Spleen (tissue), 11 donors: ENCODE results near the gene CNDP2. TPM values are rescaled to one million over a fixed set of nuclear protein-coding genes. Genes with fewer than 3 reads are reported as not detected.

Source experiments
- DNase-seq: peaks from one replicate; pipeline ENCODE4 v3.0.0-alpha.2; 2020
- H3K27ac ChIP-seq, 8 donors: fragments of 200-600 bp; sonication (generic) in 7 of 8; 1 replicate in 4 of 8; 2 replicates in 4 of 8; pipeline versions ENCODE4 v1.5.0 to v1.8.0; 2016 to 2021; ENCODE audit warnings: inconsistent platforms in 4 of 8, mild to moderate bottlenecking in 4 of 8, moderate library complexity in 1 of 8
- H3K27me3 ChIP-seq, 7 donors: fragments of 200-600 bp; sonication (generic) in 6 of 7; replicated peaks in 1 of 7; 1 replicate in 4 of 7; 2 replicates in 3 of 7; pipeline versions ENCODE4 v1.5.0 to v1.8.0; 2016 to 2021; ENCODE audit warnings: inconsistent platforms in 3 of 7, mild to moderate bottlenecking in 1 of 7
- H3K36me3 ChIP-seq, 6 donors: fragments of 200-600 bp; sonication (generic) in 5 of 6; 1 replicate in 4 of 6; 2 replicates in 2 of 6; pipeline versions ENCODE4 v1.5.0 to v1.8.0; 2016 to 2021; ENCODE audit warnings: inconsistent platforms in 2 of 6
- H3K4me1 ChIP-seq, 6 donors: fragments of 200-600 bp; sonication (generic) in 5 of 6; 1 replicate in 3 of 6; 2 replicates in 3 of 6; pipeline versions ENCODE4 v1.5.0 to v1.8.0; 2016 to 2021; ENCODE audit warnings: inconsistent platforms in 3 of 6
- H3K4me3 ChIP-seq, 8 donors: fragments of 200-600 bp; sonication (generic) in 7 of 8; 1 replicate in 4 of 8; 2 replicates in 4 of 8; pipeline versions ENCODE4 v1.5.0 to v1.8.0; 2016 to 2021; ENCODE audit warnings: inconsistent platforms in 4 of 8, mild to moderate bottlenecking in 4 of 8, moderate library complexity in 2 of 8
- H3K9me3 ChIP-seq, 8 donors: fragments of 200-600 bp; sonication (generic) in 7 of 8; 1 replicate in 4 of 8; 2 replicates in 4 of 8; pipeline versions ENCODE4 v1.5.0 to v1.8.0; 2016 to 2021; ENCODE audit warnings: inconsistent platforms in 4 of 8
- POLR2A ChIP-seq, 3 donors: fragments of 450-650 bp; IDR thresholded peaks; one replicate each; pipeline ENCODE4 v1.5.1; 2017; ENCODE audit warnings: antibody characterized with exemption in 3 of 3, mild to moderate bottlenecking in 1 of 3
- POLR2AphosphoS5 ChIP-seq, 3 donors: sonication (generic); formaldehyde crosslinking; IDR thresholded peaks; one replicate each; pipeline ENCODE4 v1.5.1; 2017; ENCODE audit warnings: antibody characterized with exemption in 3 of 3
- WGBS, 5 donors: extraction: QIAGEN DNeasy Blood & Tissue Kit in 3 of 5; methylation state at CpG; one replicate each; pipeline versions ENCODE4 v1.1.5 to v1.1.7; 2013 to 2018; 5-methylcytosine and 5-hydroxymethylcytosine counted together
- intact Hi-C: fragments of 100-400 bp; cut with DNase I; formaldehyde crosslinking; loops from one replicate; pipeline ENCODE4 v1.15.0; 2023; ENCODE audit warnings: low total_unique reads
- polyA plus RNA-seq, 3 donors: library from polyadenylated mRNA; stranded (reverse); fragments of 200-250 nt; gene quantifications; one replicate each; pipeline ENCODE4 v1.2.1, GENCODE V29; 2013
- total RNA-seq, 7 donors: library from RNA; depleted of rRNA in 3 of 7; stranded (reverse); fragments of >200 nt in 3 of 7; fragmentation: NEBNext Ultra II Directional in 4 of 7; extraction: Animal tissue kit (Norgen Biotek cat#: 25700) in 4 of 7; gene quantifications; one replicate each; pipeline versions ENCODE4 v1.1.0 to v1.2.1, GENCODE V29; 2016 to 2021
- TF ChIP-seq, protein P1 (sequence below), 11 experiments: fragments of 200-600 bp in 7 of 11; fragments of 450-650 bp in 4 of 11; sonication (generic) in 4 of 11; IDR thresholded peaks in 8 of 11; conservative IDR thresholded peaks in 3 of 11; 1 replicate in 7 of 11; 2 replicates in 4 of 11; pipeline versions ENCODE4 v1.4.0 to v1.8.0; 2016 to 2021; ENCODE audit warnings: antibody characterized with exemption in 11 of 11, inconsistent platforms in 4 of 11, mild to moderate bottlenecking in 1 of 11
- donor health status: healthy with polysubstance abuse.
- donor health status: DM: no; HTN: no; CAD: no; lungs with moderate emphysema.
- donor health status: DM: no; HTN: no; CAD: no.
- donor health status: Bipolar disorder and iron deficiency.
- donor health status: healthy.
- donor health status: DM: no; HTN: no; CAD: no.
- donor health status: DM: yes; HTN: yes; CAD: no.

CNDP2 gene
- total and polyA plus RNA-seq, 10 donors = 102 to 310 (median 271) TPM

DNA sequence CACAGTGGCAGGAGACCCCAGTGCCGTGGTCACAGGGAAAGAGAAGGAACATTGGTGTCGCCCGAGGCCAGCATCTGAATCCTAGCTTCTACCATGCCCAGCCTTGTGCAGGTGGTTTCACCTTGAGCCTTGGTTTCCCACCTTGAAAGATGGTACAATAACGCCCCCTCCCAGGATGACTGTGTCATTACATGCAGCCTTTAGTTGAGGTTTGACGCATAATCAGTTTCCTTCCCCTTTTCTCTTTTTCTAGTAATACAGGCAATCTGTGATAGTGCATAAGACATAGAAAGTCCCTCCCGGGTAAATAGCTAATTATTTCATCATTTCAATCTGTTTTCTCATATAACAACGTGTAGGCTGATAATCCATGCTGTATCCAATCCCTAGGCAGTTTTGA, 71.7 kb downstream of the CNDP2 start:
- no peak for DNase-seq
- WGBS, 5 donors = 46 to 63% (median 50%) methylated on average over 7 of the region's 7 CpGs
- peaks cover 0 to 23% (median 8%) of the 10 kb centered on the region in 6 donors for H3K4me1 ChIP-seq
- TF ChIP-seq, protein P1, sequence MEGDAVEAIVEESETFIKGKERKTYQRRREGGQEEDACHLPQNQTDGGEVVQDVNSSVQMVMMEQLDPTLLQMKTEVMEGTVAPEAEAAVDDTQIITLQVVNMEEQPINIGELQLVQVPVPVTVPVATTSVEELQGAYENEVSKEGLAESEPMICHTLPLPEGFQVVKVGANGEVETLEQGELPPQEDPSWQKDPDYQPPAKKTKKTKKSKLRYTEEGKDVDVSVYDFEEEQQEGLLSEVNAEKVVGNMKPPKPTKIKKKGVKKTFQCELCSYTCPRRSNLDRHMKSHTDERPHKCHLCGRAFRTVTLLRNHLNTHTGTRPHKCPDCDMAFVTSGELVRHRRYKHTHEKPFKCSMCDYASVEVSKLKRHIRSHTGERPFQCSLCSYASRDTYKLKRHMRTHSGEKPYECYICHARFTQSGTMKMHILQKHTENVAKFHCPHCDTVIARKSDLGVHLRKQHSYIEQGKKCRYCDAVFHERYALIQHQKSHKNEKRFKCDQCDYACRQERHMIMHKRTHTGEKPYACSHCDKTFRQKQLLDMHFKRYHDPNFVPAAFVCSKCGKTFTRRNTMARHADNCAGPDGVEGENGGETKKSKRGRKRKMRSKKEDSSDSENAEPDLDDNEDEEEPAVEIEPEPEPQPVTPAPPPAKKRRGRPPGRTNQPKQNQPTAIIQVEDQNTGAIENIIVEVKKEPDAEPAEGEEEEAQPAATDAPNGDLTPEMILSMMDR (IDR thresholded peaks at IDR 0.05 in 8 of 11, conservative IDR thresholded peaks at IDR 0.05 in 3 of 11) = peak in 2 of 11 experiments; percentile 14 to 25
- no peak for TF ChIP-seq POLR2AphosphoS5 (IDR thresholded peaks at IDR 0.05)
- intact Hi-C loops = no loop called here
- no peak overlapping the region for H3K4me3 ChIP-seq
- H3K27me3 ChIP-seq = no peaks in the 10 kb centered on the region
- H3K36me3 ChIP-seq = no peaks in the 10 kb centered on the region
- H3K27ac ChIP-seq = no peak overlapping the region
- H3K9me3 ChIP-seq = peaks cover 0 to 14% (median 9%) of the 10 kb centered on the region in 8 donors

DNA sequence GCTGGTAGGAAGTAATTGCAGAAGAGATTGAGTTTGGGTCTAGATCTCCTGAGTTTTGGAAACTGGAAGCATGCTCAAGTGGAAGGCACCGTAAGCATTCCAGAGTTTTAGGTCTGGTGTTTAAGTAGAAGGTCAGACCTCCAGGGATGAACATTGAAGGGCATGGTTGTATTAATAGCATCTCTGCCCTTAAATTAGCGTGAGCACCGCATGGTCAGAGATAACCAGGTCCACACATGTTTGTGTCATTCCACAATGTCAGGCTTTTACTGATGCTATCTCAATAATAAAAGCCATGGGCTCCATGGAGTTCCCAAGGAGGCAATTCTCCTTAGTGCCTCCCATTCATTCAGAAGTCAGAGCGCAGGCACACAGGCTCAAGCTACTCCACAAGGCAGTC, 73.2 kb downstream of the CNDP2 start:
- intact Hi-C loops = no loop called here

GRCh38 chr18:74570266-74570665, 74.1 kb downstream of the CNDP2 start:
- DNase-seq = no peak

More for the DNA sequence above, 73.2 kb downstream of the CNDP2 start:
- TF ChIP-seq POLR2AphosphoS5 (IDR thresholded peaks at IDR 0.05) (no peak), POLR2A (IDR thresholded peaks at IDR 0.05) (no peak)
- TF ChIP-seq, protein P1 (IDR thresholded peaks at IDR 0.05 in 8 of 11, conservative IDR thresholded peaks at IDR 0.05 in 3 of 11) = no peak
- Histone ChIP-seq H3K27me3 (peaks cover 0 to 3% (median 0%) of the 10 kb centered on the region in 7 donors), H3K9me3 (peaks cover 0 to 14% (median 9%) of the 10 kb centered on the region in 8 donors), H3K27ac (no peak overlapping the region), H3K4me3 (no peak overlapping the region), H3K36me3 (no peaks in the 10 kb centered on the region), H3K4me1 (peaks cover 0 to 15% (median 5%) of the 10 kb centered on the region in 6 donors)
- WGBS, 5 donors = 86 to 97% (median 90%) methylated on average over 4 of the region's 4 CpGs
- DNase-seq = no peak

GRCh38 chr18:74571895-74572680, 75.9 kb downstream of the CNDP2 start:
- 70 to 88% (median 77%) methylated on average over 12 of the region's 12 CpGs for WGBS, 5 donors
- no peak for DNase-seq
- peaks cover 0 to 3% (median 0%) of the 10 kb centered on the region in 7 donors for H3K27me3 ChIP-seq

More at GRCh38 chr18:74570266-74570665, 74.1 kb downstream of the CNDP2 start:
- TF ChIP-seq, protein P1 (IDR thresholded peaks at IDR 0.05 in 8 of 11, conservative IDR thresholded peaks at IDR 0.05 in 3 of 11) = no peak
- TF ChIP-seq POLR2A (IDR thresholded peaks at IDR 0.05) (no peak), POLR2AphosphoS5 (IDR thresholded peaks at IDR 0.05) (no peak)
- Histone ChIP-seq H3K27me3 (peaks cover 0 to 3% (median 0%) of the 10 kb centered on the region in 7 donors), H3K4me1 (peaks cover 0 to 10% (median 2%) of the 10 kb centered on the region in 6 donors), H3K9me3 (peaks cover 0 to 14% (median 9%) of the 10 kb centered on the region in 8 donors), H3K36me3 (no peaks in the 10 kb centered on the region), H3K27ac (no peak overlapping the region), H3K4me3 (no peak overlapping the region)
- intact Hi-C loops = no loop called here
- 74 to 89% (median 82%) methylated on average over 4 of the region's 4 CpGs for WGBS, 5 donors

More at GRCh38 chr18:74571895-74572680, 75.9 kb downstream of the CNDP2 start:
- no peaks in the 10 kb centered on the region for H3K36me3 ChIP-seq
- peak overlapping the region in 2 of 8 donors; percentile 18 to 25 for H3K27ac ChIP-seq
- TF ChIP-seq, protein P1 (IDR thresholded peaks at IDR 0.05 in 8 of 11, conservative IDR thresholded peaks at IDR 0.05 in 3 of 11) = no peak
- peak in 2 of 3 donors; percentile 58 to 61 for TF ChIP-seq POLR2AphosphoS5 (IDR thresholded peaks at IDR 0.05)
- H3K4me3 ChIP-seq = no peak overlapping the region
- no peaks in the 10 kb centered on the region for H3K9me3 ChIP-seq
- H3K4me1 ChIP-seq = peaks cover 0 to 10% (median 2%) of the 10 kb centered on the region in 6 donors
- intact Hi-C loops = no loop called here
